SK-N-SH (cell line): Measurements from ENCODE around the gene PNLDC1. TPM values are rescaled to one million over a fixed set of nuclear protein-coding genes. Genes with fewer than 3 reads are reported as not detected.

Experiments used
- CTCF ChIA-PET: fragments of 300-600, 350-600 bp; formaldehyde crosslinking; extraction: SDS; loops from one replicate; lab custom pipeline; 2021; lab: Yijun Ruan, JAX
- POLR2A ChIA-PET: fragments of 350-600 bp; sonication (Branson Sonifier 250); formaldehyde crosslinking; extraction: SDS; loops from one replicate; lab custom pipeline; 2020; ENCODE audit warnings: antibody characterized with exemption, inconsistent platforms; lab: Yijun Ruan, JAX
- DNase-seq: peaks from one replicate; pipeline ENCODE4 v3.0.0; 2012
- H2AFZ ChIP-seq: fragments of 200-600 bp; sonication (generic); 2 replicates; pipeline ENCODE4 v1.8.1; 2016; ENCODE audit warnings: antibody characterized with exemption, mild to moderate bottlenecking, low read depth
- H3F3A ChIP-seq: fragments of 200-600 bp; sonication (generic); replicated peaks from 2 replicates; pipeline ENCODE3; 2016; ENCODE audit warnings: antibody characterized with exemption, mild to moderate bottlenecking; ENCODE audit not compliant: insufficient read depth
- H3K27ac ChIP-seq, 2 experiments: fragments of 200-500 bp in 1 of 2; fragments of 200-600 bp in 1 of 2; sonication (Bioruptor generic) in 1 of 2; sonication (generic), shearing (Covaris generic) in 1 of 2; 2 replicates each; pipeline versions ENCODE4 v1.5.1 to v1.6.1; 2014 to 2016; ENCODE audit warnings: low read depth in 2 of 2, inconsistent platforms in 1 of 2, low read length in 1 of 2, mild to moderate bottlenecking in 1 of 2, mixed read lengths in 1 of 2
- H3K27me3 ChIP-seq: fragments of 200-600 bp; sonication (generic), shearing (Covaris generic); 2 replicates; pipeline ENCODE4 v1.6.1; 2016; ENCODE audit warnings: mixed run types; ENCODE audit not compliant: insufficient read depth
- H3K36me3 ChIP-seq, 2 experiments: fragments of 200-500 bp in 1 of 2; fragments of 200-600 bp in 1 of 2; sonication (Bioruptor generic) in 1 of 2; sonication (generic) in 1 of 2; replicated peaks in 1 of 2; 2 replicates each; pipeline versions ENCODE3 to v1.5.1; 2014 to 2016; ENCODE audit warnings: low read length in 1 of 2, mild to moderate bottlenecking in 1 of 2; ENCODE audit not compliant: insufficient read depth in 2 of 2, control insufficient read depth in 1 of 2
- H3K4me1 ChIP-seq, 2 experiments: fragments of 200-500 bp in 1 of 2; fragments of 200-600 bp in 1 of 2; sonication (Bioruptor generic) in 1 of 2; sonication (generic), shearing (Covaris generic) in 1 of 2; 2 replicates each; pipeline versions ENCODE4 v1.5.1 to v1.6.1; 2014 to 2016; ENCODE audit warnings: low read depth in 1 of 2, low read length in 1 of 2, mixed run types in 1 of 2; ENCODE audit not compliant: insufficient read depth in 2 of 2, control insufficient read depth in 1 of 2
- H3K4me2 ChIP-seq: fragments of 200-600 bp; sonication (generic), shearing (Covaris generic); 2 replicates; pipeline ENCODE4 v1.6.1; 2017; ENCODE audit warnings: mixed run types
- H3K4me3 ChIP-seq, 2 experiments: fragments of 200-500 bp in 1 of 2; fragments of 200-600 bp in 1 of 2; sonication (Bioruptor generic) in 1 of 2; sonication (generic), shearing (Covaris generic) in 1 of 2; 2 replicates each; pipeline versions ENCODE4 v1.5.1 to v1.8.1; 2014 to 2016; ENCODE audit warnings: low read depth in 2 of 2, inconsistent platforms in 1 of 2, low read length in 1 of 2, mild to moderate bottlenecking in 1 of 2, mixed read lengths in 1 of 2, moderate library complexity in 1 of 2
- H3K79me2 ChIP-seq: fragments of 200-600 bp; sonication (generic); 2 replicates; pipeline ENCODE4 v1.8.1; 2017; ENCODE audit warnings: mild to moderate bottlenecking; ENCODE audit not compliant: insufficient read depth
- H3K9ac ChIP-seq: fragments of 200-600 bp; sonication (generic); 2 replicates; pipeline ENCODE4 v1.6.1; 2017; ENCODE audit warnings: mixed run types
- H3K9me2 ChIP-seq: fragments of 200-600 bp; sonication (generic); 2 replicates; pipeline ENCODE4 v1.6.1; 2017; ENCODE audit warnings: mixed run types
- H3K9me3 ChIP-seq: fragments of 200-600 bp; sonication (generic); 2 replicates; pipeline ENCODE4 v1.6.1; 2017; ENCODE audit warnings: mixed run types, mild to moderate bottlenecking, moderate library complexity
- H4K20me1 ChIP-seq: fragments of 200-600 bp; sonication (generic); 2 replicates; pipeline ENCODE4 v1.6.1; 2017; ENCODE audit warnings: mild to moderate bottlenecking, mixed run types; ENCODE audit not compliant: insufficient read depth
- CHD2 ChIP-seq: fragments of 150-350 bp; IDR thresholded peaks from 2 replicates; pipeline ENCODE4 v1.6.1; 2018; ENCODE audit warnings: low read length; ENCODE audit not compliant: partially characterized antibody
- ELF1 ChIP-seq: IDR thresholded peaks from 2 replicates; pipeline ENCODE4 v1.4.0; 2012
- EP300 ChIP-seq, 2 experiments: IDR thresholded peaks; 2 replicates each; pipeline versions ENCODE4 v1.4.0 to v1.6.1; 2012; ENCODE audit warnings: borderline replicate concordance in 1 of 2, low read depth in 1 of 2, low read length in 1 of 2
- FOXJ3 ChIP-seq: sonication (generic); formaldehyde crosslinking; IDR thresholded peaks from 2 replicates; pipeline ENCODE4 v1.5.1; 2020; ENCODE audit warnings: mild to moderate bottlenecking, missing genetic modification reagents
- GABPA ChIP-seq: IDR thresholded peaks from 2 replicates; pipeline ENCODE4 v1.4.0; 2012; ENCODE audit warnings: low read depth, mild to moderate bottlenecking
- GATA2 ChIP-seq: sonication (generic); formaldehyde crosslinking; IDR thresholded peaks from 2 replicates; pipeline ENCODE4 v1.5.0; 2020; ENCODE audit warnings: mild to moderate bottlenecking, missing genetic modification reagents
- IRF3 ChIP-seq: fragments of 150-350 bp; IDR thresholded peaks from 2 replicates; pipeline ENCODE4 v1.6.1; 2016; ENCODE audit warnings: mild to moderate bottlenecking, low read depth, low read length
- NFIC ChIP-seq: IDR thresholded peaks from 2 replicates; pipeline ENCODE4 v1.4.0; 2012; ENCODE audit warnings: borderline replicate concordance
- REST ChIP-seq: IDR thresholded peaks from 2 replicates; pipeline ENCODE4 v1.6.1; 2012; ENCODE audit warnings: mild to moderate bottlenecking, low read depth, low read length, moderate library complexity
- TCF12 ChIP-seq: IDR thresholded peaks from 2 replicates; pipeline ENCODE4 v1.4.0; 2012
- USF1 ChIP-seq: IDR thresholded peaks from 2 replicates; pipeline ENCODE4 v1.4.0; 2012; ENCODE audit warnings: low read depth, borderline replicate concordance
- USF2 ChIP-seq: fragments of 150-350 bp; IDR thresholded peaks from 2 replicates; pipeline ENCODE4 v1.6.1; 2017; ENCODE audit warnings: antibody characterized with exemption, low read length, low read depth, borderline replicate concordance
- WGBS: methylation state at CpG from one replicate; pipeline ENCODE4 v1.1.6; 2017; ENCODE audit warnings: low lambda C conversion rate; 5-methylcytosine and 5-hydroxymethylcytosine counted together
- polyA plus RNA-seq, 3 experiments: library from polyadenylated mRNA; depleted of rRNA; stranded (reverse); fragments of >200 nt; gene quantifications; 2 replicates each; pipeline ENCODE4 v1.2.3, GENCODE V29; 2012
- TF ChIP-seq, protein P1 (sequence below): IDR thresholded peaks from 2 replicates; pipeline ENCODE4; 2012
- TF ChIP-seq, protein P2 (sequence below): fragments of 200-600 bp; sonication (generic); IDR thresholded peaks from 2 replicates; pipeline ENCODE4 v1.6.1; 2017; ENCODE audit warnings: antibody characterized with exemption, mild to moderate bottlenecking, moderate library complexity

PNLDC1 gene
- polyA plus RNA-seq, 1 of the 3 experiments (the other 2 are of a cell fraction) = not detected

DNA sequence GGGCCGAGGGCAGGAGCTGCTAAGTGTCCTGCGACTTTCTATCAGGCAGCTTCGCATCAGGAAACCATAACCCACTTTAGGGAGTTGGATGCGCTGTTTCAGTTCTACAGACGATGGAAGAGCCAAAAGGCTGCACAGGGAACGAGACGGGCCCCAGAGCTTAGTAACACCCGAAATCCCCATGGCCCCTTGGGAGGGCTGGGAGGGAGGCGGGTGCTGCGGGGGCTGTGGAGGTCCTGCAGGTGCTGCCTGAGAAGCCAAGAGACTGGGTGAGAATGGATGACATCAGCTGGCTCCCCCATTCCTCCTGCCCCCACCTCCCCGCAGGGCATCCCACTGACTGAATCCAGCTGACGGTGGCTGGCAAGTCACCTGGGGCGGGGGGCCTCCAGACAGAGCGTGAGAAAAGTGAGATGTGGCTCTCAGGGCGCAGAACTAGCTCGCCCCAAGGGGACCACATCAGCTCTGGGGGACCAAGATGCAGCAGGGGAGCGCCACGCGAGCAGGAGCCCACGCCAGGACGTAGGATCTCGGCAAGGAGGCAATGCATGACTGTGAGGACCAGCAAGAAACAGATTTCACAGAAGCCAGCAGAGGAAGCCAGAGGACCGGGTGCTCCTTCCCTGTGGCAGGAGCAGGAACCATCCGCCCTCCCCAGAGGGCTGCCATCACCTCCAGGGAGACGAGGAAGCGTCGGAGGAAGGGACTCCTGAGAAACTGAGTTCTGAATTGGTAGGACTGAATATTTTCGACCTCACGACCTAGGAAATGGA, 36.8 kb downstream of the PNLDC1 start:
- Histone ChIP-seq H3K9me3 (no peaks in the 10 kb centered on the region), H4K20me1 (no peaks in the 10 kb centered on the region), H3K27ac (no peak overlapping the region), H3K79me2 (no peaks in the 10 kb centered on the region), H3K9ac (no peak overlapping the region), H3K36me3 (no peaks in the 10 kb centered on the region), H3K4me1 (no peaks in the 10 kb centered on the region), H3K4me2 (no peak overlapping the region), H3K4me3 (no peak overlapping the region), H3K9me2 (no peaks in the 10 kb centered on the region), H3K27me3 (no peaks in the 10 kb centered on the region; the same call in 1 of the 2 replicates), H2AFZ (no peak overlapping the region), H3F3A (peaks cover 8% of the 10 kb centered on the region)
- TF ChIP-seq USF2 = no peak
- TF ChIP-seq IRF3 = no peak
- no peak for TF ChIP-seq REST
- TF ChIP-seq CHD2 = no peak
- no peak for TF ChIP-seq GATA2 (CRISPR knock-in tag)
- no peak for TF ChIP-seq ELF1
- TF ChIP-seq, protein P1, sequence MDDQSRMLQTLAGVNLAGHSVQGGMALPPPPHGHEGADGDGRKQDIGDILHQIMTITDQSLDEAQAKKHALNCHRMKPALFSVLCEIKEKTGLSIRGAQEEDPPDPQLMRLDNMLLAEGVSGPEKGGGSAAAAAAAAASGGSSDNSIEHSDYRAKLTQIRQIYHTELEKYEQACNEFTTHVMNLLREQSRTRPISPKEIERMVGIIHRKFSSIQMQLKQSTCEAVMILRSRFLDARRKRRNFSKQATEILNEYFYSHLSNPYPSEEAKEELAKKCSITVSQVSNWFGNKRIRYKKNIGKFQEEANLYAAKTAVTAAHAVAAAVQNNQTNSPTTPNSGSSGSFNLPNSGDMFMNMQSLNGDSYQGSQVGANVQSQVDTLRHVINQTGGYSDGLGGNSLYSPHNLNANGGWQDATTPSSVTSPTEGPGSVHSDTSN = no peak
- no peak for TF ChIP-seq FOXJ3 (CRISPR knock-in tag)
- no peak for TF ChIP-seq EP300 (IDR thresholded peaks at IDR 0.05; ENCODE audit: borderline replicate concordance in 1 of 2, low read depth in 1 of 2, low read length in 1 of 2)
- TF ChIP-seq, protein P2, sequence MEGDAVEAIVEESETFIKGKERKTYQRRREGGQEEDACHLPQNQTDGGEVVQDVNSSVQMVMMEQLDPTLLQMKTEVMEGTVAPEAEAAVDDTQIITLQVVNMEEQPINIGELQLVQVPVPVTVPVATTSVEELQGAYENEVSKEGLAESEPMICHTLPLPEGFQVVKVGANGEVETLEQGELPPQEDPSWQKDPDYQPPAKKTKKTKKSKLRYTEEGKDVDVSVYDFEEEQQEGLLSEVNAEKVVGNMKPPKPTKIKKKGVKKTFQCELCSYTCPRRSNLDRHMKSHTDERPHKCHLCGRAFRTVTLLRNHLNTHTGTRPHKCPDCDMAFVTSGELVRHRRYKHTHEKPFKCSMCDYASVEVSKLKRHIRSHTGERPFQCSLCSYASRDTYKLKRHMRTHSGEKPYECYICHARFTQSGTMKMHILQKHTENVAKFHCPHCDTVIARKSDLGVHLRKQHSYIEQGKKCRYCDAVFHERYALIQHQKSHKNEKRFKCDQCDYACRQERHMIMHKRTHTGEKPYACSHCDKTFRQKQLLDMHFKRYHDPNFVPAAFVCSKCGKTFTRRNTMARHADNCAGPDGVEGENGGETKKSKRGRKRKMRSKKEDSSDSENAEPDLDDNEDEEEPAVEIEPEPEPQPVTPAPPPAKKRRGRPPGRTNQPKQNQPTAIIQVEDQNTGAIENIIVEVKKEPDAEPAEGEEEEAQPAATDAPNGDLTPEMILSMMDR = no peak
- no peak for TF ChIP-seq USF1
- TF ChIP-seq NFIC = no peak
- TF ChIP-seq GABPA = no peak
- no peak for TF ChIP-seq TCF12
- WGBS = 57% methylated on average over 27 of the region's 29 CpGs
- POLR2A ChIA-PET = no interaction called here
- CTCF ChIA-PET = interaction anchor here (0.6 to 1.4 kb wide), 2 partner anchors 9 to 204 kb away, joined by 3 read pairs; no protein-coding TSS in a partner anchor
- DNase-seq = no peak
